Measurements from ENCODE around the gene ZNF827. TPM values are rescaled to one million over a fixed set of nuclear protein-coding genes. Genes with fewer than 3 reads are reported as not detected.

The ZNF827 gene
- total and polyA plus RNA-seq, 7 donors: 1.8 to 37.7 (median 11.3) TPM

DNA sequence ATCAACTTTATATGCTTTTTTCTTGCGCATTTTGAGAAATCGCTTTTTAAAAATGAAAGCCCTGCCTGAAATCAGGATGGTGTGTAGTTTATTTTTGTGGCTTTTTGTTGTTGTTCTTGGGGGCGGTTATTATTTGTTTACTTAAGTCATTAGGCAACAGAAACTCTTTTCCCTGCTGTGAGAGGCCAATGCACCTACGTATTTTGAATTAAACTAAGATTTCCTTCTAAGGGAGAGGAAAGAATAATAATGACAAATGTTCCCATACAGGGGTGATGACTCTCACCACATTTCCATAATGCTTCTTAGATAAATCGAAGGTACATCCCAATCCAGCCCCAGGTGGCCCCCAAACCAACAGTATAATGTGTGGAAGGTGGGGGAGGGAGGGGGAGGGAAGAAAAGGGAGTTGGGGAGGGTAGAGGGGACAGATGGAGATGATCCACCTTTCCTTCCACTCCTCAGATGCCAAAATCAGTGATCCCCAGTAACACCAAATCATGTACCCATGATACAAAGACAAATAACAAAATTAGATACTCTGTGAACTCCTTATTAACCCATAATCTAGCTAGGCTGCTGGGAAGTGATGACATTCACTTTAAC, 39.6 kb downstream of the ZNF827 start:
- H3K27ac ChIP-seq: no peak overlapping the region
- intact Hi-C loops (cut with DNase I): no loop called here
- WGBS, 2 donors: 88 to 90% methylated on average over 5 of the region's 5 CpGs
- peaks cover 0 to 15% (median 10%) of the 10 kb centered on the region in 4 donors for H3K36me3 ChIP-seq
- H3K4me3 ChIP-seq: no peak overlapping the region
- no peak for DNase-seq
- H3K27me3 ChIP-seq: no peaks in the 10 kb centered on the region
- TF ChIP-seq CTCF (IDR thresholded peaks at IDR 0.05): no peak
- no peak for TF ChIP-seq EP300 (IDR thresholded peaks at IDR 0.05)
- no peak for TF ChIP-seq POLR2A (IDR thresholded peaks at IDR 0.05)
- TF ChIP-seq POLR2AphosphoS5 (IDR thresholded peaks at IDR 0.05): no peak
- no peaks in the 10 kb centered on the region for H3K9me3 ChIP-seq
- H3K4me1 ChIP-seq: no peaks in the 10 kb centered on the region

GRCh38 chr4:145898466-145898865, 40.2 kb downstream of the ZNF827 start:
- TF ChIP-seq POLR2A (IDR thresholded peaks at IDR 0.05): no peak
- TF ChIP-seq POLR2AphosphoS5 (IDR thresholded peaks at IDR 0.05): no peak
- intact Hi-C loops (cut with DNase I): no loop called here
- H3K4me1 ChIP-seq: no peaks in the 10 kb centered on the region
- H3K36me3 ChIP-seq: peaks cover 0 to 15% (median 10%) of the 10 kb centered on the region in 4 donors
- no peaks in the 10 kb centered on the region for H3K9me3 ChIP-seq
- whole genome bisulfite sequencing, 2 donors: 89 to 90% methylated on average over 7 of the region's 7 CpGs
- no peaks in the 10 kb centered on the region for H3K27me3 ChIP-seq
- H3K27ac ChIP-seq: no peak overlapping the region
- DNase-seq: no peak
- H3K4me3 ChIP-seq: no peak overlapping the region

- no peaks in the 10 kb centered on the region for H3K27me3 ChIP-seq
- H3K27ac ChIP-seq: no peak overlapping the region
- H3K4me1 ChIP-seq: no peaks in the 10 kb centered on the region
- WGBS, 2 donors: 97 to 98% methylated on average over 3 of the region's 3 CpGs
- no peaks in the 10 kb centered on the region for H3K9me3 ChIP-seq
- TF ChIP-seq POLR2A (IDR thresholded peaks at IDR 0.05) (no peak), EP300 (IDR thresholded peaks at IDR 0.05) (no peak), CTCF (IDR thresholded peaks at IDR 0.05) (no peak), POLR2AphosphoS5 (IDR thresholded peaks at IDR 0.05) (no peak)
- DNase-seq: no peak
- H3K4me3 ChIP-seq: no peak overlapping the region
- intact Hi-C loops (cut with DNase I): no loop called here
- H3K36me3 ChIP-seq: peaks cover 0 to 11% (median 0%) of the 10 kb centered on the region in 4 donors
Observed at GRCh38 chr4:145895056-145895455, 43.6 kb downstream of the ZNF827 start.

DNA sequence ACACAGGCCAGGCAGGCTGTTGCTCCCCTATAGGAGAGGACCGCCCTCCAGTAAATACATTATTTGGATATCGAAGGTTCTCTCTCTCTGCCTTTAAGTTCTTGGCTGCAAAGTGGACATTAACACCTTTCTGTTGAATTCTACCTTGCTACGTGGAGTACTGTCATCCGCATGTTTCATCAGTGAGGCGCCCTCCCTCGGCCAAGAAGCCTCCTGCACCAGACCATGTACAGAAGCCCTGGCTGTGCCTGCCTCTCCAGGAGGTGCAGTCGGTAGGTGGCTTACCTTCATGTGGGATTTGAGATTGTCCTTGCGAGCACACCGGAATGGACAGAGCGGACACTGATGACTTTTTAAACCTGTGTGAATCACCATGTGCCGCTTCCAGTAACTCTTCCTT, 46.7 kb downstream of the ZNF827 start:
- TF ChIP-seq POLR2AphosphoS5 (IDR thresholded peaks at IDR 0.05): no peak
- TF ChIP-seq EP300 (IDR thresholded peaks at IDR 0.05): no peak
- no peak for TF ChIP-seq POLR2A (IDR thresholded peaks at IDR 0.05)
- no peak for TF ChIP-seq CTCF (IDR thresholded peaks at IDR 0.05)
- H3K27ac ChIP-seq: no peak overlapping the region
- H3K4me1 ChIP-seq: peaks cover 0 to 15% (median 8%) of the 10 kb centered on the region in 4 donors
- no peaks in the 10 kb centered on the region for H3K9me3 ChIP-seq
- H3K27me3 ChIP-seq: no peaks in the 10 kb centered on the region
- H3K36me3 ChIP-seq: peaks cover 0 to 11% (median 0%) of the 10 kb centered on the region in 4 donors
- intact Hi-C loops (cut with DNase I): no loop called here
- no peak for DNase-seq
- no peak overlapping the region for H3K4me3 ChIP-seq
- WGBS, 2 donors: 96% methylated on average over 11 of the region's 11 CpGs

DNA sequence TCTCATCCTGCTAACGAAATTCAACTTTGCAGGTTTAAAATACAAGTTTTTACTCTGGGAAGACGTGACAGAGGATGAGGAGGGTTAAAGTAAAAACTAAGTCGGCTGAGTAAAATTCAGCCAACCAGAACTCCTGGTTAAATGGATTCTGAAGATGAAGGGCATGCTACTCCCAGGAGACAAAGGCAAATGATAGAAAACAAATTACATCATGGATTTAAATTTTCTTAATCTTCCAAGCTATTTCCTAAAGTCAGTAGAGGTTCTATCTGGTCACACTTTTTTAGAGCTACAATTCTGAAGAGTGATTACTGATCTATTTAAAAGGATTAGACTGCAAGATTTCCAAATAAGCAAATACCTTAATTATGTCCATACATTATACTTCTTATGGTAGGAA, 47.9 kb downstream of the ZNF827 start:
- Histone ChIP-seq H3K4me1 (peaks cover 0 to 27% (median 21%) of the 10 kb centered on the region in 4 donors), H3K4me3 (no peak overlapping the region), H3K36me3 (peaks cover 0 to 15% (median 0%) of the 10 kb centered on the region in 4 donors), H3K27ac (no peak overlapping the region), H3K9me3 (no peaks in the 10 kb centered on the region), H3K27me3 (no peaks in the 10 kb centered on the region)
- DNase-seq: no peak
- TF ChIP-seq EP300 (IDR thresholded peaks at IDR 0.05): no peak
- no peak for TF ChIP-seq CTCF (IDR thresholded peaks at IDR 0.05)
- TF ChIP-seq POLR2A (IDR thresholded peaks at IDR 0.05): no peak
- no peak for TF ChIP-seq POLR2AphosphoS5 (IDR thresholded peaks at IDR 0.05)
- WGBS, 2 donors: 79 to 95% methylated on average over 3 of the region's 3 CpGs
- intact Hi-C loops (cut with DNase I): no loop called here
